GM21526 (cell line): ENCODE results near the gene SAMD15.
"Not testable (repeated sequence)": the region's sequence is repeated elsewhere in the genome, so short reads cannot be mapped to it uniquely, and the experiment has no call there.

ENCODE experiments used
- ATAC-seq: cut with Tn5 transposase; IDR thresholded peaks from one replicate; pipeline ENCODE4 v1.9.1; 2021; ENCODE audit warnings: moderate library complexity; ENCODE audit not compliant: unreplicated experiment, low FRiP score

SAMD15 gene

DNA sequence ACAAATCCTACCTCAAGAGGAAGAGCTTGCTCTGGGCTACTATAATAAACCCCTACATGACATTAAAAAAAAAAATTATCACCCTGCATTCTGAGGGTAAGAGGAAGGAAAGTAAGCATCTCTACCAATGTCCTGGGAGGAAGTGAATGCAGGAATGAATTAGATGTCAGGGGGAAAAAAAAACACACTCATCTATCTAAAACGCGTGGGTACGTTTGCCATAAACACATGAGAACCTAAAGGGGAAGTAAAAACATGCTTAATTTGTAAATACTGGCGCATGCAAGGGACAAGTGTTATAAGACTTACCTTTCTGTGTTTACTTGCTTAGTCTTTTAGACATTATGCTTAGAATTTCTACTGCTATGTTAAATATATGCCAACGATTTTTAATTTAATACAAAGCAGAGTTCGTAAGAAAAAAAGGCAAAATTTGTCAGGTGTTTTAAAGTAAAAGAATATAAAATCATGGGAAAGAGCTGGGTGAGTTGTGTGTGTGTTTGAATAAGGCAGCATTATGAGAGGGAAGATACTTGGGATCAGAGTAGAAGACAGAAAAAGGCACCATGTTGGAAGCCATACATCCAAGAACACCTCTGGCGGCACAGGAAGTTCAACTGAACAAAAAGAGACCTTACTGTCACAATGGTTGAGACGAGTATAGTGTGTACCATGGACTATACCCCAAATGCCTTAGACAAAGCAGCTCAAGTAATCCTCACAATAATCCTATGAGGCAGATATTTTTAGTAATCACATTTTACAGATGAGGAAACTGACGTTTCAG, 1.8 kb upstream of the SAMD15 start:
- no peak for ATAC-seq

DNA sequence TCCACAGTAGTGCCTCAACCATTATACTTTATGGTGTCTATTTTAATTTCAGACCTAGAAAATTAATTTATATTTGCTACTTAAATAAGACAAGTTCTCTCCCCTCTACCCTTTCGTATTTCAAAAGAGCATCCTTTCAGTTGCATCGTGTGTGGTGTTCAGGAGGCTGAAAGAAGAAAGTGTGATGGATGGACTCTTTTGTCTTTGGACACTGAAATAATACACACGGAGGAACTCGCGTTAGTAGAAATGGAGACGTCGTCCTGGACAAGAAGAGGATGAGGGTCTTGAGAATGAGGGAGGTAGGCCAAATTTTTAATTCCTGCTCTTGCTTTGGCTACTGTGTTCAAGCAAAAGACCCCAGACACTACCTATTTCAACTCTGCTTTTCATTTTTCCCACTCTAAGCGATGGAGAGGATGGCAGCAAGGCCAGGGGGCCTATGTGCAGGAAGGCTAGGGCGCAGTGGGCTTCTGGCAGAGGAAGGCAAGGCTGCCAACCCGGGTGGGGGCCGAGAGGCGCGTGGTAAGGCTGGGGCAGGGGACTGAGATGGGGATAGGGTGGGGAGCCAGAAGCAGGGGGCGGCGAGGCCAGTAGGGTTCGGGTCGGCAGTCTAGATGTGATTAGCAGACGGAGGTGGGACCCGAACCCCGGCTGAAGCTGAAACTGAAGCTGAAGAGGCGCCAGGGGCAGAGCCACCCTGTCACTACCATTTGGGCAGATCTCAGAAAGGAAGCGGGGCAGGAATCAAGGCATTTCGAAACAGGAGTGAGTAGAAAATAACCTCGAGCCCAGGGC, 1.0 kb upstream of the SAMD15 start:
- ATAC-seq: peak; percentile 5

DNA sequence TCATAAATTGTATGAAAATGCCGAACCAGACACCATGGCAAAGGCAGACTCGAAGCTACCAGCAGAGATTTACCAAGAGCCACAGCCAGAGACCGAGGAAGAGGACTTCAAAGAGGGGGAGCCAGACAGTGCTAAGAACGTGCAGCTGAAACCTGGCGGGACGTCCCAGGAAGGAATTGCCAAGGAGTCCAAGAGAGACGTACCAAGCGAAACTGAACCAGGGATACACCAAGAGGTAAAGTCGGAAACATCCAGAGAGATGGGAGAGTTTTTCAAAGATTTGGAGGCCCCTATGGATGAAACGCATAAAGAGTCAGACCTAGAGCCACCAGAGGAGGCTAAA, 294 bp downstream of the SAMD15 start:
- no peak for ATAC-seq

DNA sequence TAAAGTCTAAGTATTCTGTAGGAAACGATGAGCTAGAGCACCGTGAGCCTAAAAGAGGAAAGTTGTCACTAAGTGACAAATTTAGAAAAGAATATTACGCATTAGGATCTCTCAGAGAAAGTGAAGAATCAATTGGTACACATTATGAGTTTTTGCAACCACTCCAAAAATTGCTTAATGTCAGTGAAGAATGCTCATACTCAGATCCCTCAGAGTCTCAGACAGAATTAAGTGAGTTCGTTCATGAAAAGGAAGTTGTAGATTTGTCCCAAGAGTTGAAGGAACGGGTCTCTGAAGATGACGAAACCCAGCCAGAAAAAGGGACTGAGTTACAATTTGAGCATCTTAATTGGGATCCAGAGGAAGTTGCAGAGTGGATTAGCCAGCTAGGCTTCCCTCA, 1.5 kb downstream of the SAMD15 start:
- ATAC-seq: no peak

DNA sequence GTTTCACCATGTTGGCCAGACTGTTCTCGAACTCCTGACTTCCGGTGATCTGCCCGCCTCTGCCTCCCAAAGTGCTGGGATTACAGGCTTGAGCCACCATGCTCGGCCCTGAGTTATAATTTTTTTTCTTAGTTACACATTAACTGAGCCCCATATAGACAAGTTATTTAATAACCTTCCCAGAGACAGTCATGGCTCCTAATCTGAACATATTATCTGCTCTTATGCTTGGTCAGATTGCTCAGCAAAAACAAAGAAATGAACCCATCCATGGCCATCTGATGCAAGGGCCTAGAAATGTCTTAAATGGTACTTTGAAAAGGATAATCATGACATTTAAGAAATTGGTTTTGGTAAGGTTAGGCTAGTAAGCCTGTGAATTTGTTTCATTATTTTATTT, 13.0 kb downstream of the SAMD15 start:
- ATAC-seq: no peak

DNA sequence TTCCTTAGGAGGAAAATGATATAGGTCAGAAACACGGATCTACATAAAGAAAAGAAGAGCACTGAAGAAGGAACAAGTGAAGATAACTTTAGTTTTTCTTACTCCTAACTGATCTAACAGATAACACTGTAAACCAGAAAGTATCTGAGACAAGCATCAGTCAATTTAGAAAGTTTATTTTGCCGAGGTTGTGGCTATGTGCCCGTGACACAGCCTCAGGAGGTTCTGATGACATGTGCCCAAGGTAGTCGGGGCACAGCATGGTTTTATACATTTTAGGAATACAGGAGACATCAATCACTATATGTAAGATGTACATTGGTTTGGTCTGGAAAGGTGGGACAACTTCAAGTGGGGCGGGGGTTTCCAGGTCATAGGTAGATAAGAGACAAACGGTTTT, 23.0 kb downstream of the SAMD15 start:
- ATAC-seq: no peak

DNA sequence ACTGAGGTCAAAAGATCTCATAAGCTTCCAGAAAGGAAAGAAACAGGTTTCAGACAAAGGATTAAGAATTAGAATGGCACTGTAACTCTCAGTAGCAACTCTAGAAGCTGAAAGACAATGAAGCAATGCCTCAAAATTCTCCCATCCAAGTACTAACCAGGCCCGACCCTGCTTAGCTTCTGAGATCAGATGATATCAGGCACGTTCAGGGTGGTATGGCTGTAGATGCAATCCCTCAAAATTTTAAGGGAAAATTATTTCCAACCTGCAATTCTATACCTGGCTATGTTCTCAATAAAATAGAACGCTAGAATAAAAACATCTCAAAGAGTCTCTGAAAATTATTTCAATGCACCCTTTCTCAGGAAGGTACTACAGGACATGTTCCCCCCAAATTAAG, 26.6 kb downstream of the SAMD15 start:
- ATAC-seq: no peak

DNA sequence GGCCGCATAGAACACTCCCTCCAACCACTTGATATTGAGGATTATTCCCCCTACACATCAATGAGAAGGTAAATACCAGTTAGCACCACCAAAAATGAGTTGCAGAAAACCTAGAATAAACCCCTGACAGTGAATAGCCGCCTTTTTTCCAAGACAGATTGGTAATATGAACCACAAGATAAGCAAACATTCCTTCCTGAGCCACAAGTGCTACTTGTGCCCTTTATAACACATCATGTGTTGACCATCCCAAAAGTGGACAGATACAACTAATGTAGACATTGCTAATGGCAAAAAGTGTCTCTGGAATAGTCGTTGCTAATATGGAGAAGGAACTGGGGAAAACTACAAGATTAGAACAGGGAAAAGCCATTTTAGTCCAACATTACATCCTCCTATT, 28.9 kb downstream of the SAMD15 start:
- ATAC-seq: no peak

DNA sequence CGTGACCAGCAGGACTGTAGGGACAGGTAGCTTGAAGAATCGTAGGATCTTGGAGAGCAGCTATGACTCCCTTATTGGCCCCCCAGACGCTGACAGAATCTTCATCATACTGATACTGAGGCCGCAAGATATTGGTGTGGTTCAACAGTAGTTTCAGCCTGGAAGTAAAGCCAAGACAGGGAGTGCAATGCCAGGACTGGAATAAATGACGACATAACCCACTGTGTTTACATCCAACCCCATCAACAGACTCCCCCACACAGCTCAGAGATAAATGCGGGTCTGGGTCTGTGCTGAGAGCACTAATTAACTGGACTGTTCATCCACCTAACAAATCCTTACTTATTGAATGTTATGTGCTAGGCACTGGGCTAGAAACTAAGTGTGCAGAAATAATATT, 29.5 kb downstream of the SAMD15 start:
- ATAC-seq: no peak

DNA sequence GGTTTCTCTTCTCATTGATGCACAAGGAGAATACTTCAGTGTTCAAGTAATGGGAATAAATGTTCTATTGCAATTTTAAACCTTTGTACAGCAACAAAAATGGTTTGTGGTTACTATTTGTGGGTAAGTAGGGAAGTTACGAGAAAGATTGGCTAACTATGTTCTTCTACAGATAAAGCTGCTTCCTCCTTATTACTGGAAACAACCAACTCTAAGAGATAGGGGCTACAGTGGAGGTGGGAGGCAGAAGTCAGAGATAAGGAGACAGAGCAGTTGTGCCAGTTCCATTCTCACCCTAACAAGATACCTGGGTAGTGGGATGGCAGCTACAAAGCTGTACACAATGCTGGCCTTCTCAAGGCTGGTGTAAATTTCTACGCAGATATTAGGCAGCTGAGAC, 30.0 kb downstream of the SAMD15 start:
- no peak for ATAC-seq

DNA sequence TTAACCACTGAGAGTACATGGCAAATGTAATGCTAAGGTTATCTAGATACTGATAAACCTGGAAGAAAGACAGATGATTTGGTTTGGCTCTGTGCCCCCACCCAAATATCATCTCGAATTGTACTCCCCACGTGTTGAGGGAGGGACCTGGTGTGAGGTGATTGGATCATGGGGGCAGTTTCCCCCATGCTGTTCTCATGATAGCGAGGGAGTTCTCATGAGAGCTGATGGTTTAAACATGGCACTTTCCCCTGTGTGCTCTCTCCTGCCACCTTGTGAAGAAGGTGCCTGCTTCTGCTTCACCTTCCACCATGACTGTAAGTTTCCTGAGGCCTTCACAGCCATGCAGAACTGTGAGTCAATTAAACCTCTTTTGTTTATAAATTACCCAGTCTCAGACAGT, 32.0 kb downstream of the SAMD15 start:
- no peak for ATAC-seq

DNA sequence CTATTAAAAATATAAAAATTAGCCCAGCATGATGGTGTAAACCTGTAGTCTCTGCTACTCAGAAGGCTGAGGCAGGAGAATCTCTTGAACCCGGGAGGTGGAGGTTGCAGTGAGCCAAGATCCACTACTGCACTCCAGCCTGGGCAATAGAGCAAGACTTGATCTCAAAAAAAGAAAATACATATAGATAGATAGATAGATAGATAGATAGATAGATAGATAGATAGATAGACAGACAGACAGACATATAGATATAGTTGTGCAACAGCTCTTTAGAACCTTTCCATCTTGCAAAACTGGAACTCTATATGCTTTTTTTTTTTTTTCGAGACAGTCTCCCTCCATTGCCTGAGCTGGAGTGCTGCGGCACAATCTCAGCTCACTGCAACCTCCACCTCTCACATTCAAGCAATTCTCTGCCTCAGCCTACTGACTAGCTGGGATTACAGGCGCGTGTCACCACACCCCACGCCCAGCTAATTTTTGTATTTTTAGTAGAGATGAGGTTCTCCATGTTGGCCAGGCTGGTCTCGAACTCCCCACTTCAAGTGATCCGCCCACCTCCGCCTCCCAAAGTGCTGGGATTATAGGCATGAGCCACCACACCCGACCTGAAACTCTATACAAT, 38.3 kb downstream of the SAMD15 start:
- ATAC-seq: not testable (repeated sequence)

DNA sequence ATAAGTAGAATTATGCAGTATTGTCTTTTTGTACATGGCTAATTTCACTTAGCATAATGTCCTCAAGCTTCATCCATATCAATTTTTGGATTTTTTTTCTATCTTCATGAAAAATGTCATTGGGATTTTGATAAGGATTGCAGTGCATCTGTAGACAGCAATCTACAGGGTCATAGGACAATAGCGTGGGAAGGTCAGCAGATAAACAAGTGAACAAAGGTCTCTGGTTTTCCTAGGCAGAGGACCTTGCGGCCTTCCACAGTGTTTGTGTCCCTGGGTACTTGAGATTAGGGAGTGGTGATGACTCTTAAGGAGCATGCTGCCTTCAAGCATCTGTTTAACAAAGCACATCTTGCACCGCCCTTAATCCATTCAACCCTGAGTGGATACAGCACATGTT, 38.9 kb downstream of the SAMD15 start:
- ATAC-seq: not testable (repeated sequence)

DNA sequence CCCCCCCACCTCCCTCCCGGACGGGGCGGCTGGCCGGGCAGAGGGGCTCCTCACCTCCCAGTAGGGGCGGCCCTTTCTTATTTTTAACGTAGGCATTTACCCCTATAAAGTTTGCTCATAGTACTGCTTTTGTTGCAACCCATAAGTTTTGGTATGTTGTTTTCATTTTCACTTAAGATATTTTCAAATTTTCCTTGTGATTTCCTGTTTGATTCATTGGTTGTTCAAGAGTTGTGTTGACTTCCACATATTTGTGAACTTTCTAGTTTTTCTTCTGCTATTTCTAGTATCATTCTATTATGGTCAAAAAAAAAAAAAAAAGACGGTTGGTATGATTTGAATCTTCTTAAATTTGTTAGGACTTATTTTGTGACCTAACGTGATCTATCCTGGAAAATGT, 39.7 kb downstream of the SAMD15 start:
- ATAC-seq: no peak

DNA sequence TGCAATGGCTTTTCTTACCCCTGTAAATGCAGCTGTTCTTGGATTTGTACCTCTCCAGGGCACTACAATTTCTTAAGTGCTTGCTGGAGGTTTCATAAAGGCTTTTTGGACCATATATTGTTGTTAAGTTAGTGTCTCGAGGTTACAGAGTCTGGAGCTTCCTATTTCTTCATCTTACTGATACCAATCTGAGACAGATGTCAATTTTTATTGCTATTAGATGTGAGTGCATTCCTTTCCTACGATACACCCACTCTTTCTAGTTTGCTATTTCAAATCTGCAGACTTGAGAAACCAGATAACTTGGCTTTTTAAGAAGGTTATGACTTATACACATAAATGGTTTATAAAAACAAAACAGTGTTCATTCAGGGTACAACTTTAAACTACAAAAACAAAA, 44.0 kb downstream of the SAMD15 start:
- ATAC-seq: no peak

DNA sequence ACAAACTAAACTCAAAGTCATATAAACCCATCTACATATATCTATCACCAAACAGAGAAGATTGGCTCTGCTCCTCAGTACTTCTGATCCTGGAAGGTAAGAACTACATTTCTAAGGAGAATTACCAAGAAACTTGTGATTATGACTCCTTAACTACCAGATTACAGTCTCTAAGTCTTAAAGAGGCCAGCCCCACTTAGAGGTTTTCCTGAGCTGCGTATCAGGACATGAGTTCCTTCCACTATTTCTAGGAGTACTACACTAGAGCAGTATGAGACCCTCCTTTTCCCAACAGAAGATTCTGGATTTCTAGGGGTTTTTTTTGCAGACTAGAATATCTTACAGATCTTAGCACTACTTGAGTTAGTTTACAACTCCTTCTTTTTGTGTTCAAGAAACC, 46.2 kb downstream of the SAMD15 start, which contains the start of gene NOXRED1:
Gene NOXRED1, minus strand, starts transcription at position 101 of the 400 bp plus-strand sequence. CDS start 634 bp downstream, outside the sequence.
- no peak for ATAC-seq

DNA sequence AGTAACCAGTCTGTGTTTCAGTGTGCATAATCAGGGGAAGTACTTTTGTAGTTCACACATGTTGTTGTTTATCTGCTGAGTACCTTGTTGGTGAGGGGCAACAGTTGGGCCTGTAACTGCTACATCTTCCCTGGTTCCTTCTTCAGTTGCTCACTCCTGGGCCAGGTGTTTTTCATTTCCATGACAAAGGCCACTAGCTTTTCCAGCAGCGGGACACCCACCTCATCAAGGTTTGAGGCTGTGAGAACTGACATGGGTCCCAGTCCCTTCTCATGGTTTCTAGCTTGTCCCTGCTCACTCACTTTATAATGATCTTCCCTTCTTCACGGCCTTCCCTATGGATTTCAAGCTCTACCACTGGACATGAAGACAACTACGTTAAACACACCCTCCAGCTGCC, 47.7 kb downstream of the SAMD15 start:
- ATAC-seq: no peak

DNA sequence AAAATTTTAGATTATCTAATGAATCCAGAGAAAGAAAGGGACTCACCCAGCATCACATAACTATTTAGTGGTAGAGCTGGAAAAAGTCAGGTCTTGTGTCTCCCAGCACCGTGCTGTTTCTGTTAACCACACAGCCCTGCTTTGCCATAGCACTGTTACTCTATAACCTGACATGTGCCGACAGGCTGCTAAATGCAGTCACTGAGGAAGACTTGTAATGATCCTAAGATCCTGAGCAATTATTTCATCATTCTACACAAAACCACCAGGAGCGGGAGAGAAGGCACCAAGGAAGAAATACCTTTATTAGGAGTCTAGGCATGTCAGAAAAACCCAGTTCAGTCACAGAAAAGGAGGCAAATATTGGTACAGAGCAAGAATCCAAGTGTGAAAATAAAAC, 49.2 kb downstream of the SAMD15 start:
- no peak for ATAC-seq

DNA sequence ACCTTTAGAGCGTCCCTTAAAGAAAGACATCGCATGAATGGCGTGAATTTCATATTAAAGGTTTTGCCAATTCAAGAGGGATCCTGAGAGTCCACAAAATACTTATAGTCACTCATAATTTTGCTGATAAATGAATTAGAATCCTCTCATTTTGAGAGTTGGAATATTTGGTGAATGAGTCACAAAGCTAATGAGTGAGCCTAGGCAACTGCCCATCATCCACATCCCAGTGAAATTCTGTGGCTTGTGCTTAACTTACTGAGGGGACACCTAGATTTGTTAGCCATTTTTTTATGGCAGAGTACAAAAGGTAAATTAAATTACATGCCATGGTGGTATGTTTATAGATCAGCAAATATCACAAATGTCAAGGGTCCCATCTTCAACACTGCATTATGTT, 58.9 kb downstream of the SAMD15 start:
- ATAC-seq: no peak

DNA sequence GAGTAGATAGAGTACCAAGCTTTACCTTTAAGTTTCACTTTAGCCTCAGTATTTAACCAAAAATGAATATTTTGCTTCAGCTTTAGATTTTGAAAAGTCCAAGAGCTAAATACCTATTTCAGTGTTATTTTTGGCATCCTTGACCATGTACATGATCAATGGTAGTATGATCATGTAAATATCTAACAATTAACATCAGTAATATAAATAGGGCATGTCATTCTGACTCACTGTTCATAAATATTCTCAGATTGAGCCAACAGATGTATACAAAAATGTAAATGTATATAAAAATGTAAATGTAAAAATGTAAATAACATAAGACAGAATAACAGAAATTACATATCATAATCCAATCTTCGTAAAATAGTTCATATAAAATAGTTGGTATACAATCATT, 61.4 kb downstream of the SAMD15 start:
- no peak for ATAC-seq

DNA sequence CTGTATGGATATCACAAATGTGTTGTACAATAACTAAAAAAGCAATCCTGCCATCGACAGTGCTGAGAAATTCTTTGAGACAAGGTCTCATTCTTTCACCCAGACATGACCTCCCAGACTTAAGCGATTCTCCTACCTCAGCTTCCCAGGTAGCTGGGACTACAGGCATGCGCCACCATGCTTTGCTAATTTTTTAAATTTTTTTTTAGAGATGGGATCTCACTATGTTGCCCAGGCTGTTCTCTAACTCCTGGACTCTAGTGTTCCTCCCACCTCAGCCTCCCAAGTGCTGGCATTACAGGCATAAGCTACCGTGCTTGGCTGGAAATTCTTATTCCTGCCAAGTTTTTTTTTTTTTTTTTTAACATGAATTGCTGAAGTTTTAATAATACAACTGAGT, 62.7 kb downstream of the SAMD15 start:
- no peak for ATAC-seq
